Neural cell (in vitro differentiated cells): Measurements from ENCODE around the gene USP26.

Experiments used
- CTCF ChIP-seq: fragments of 450-650 bp; IDR thresholded peaks from 2 replicates; pipeline ENCODE4 v1.5.1; 2014; ENCODE audit warnings: antibody characterized with exemption, mild to moderate bottlenecking, moderate library complexity; ENCODE audit not compliant: poor library complexity, severe bottlenecking
- EP300 ChIP-seq: fragments of 450-650 bp; conservative IDR thresholded peaks from 2 replicates; pipeline ENCODE4 v1.6.1; 2014; ENCODE audit warnings: antibody characterized with exemption, mild to moderate bottlenecking, moderate library complexity; ENCODE audit not compliant: poor library complexity, severe bottlenecking
- EZH2 ChIP-seq: fragments of 200-600, 300-800 bp; shearing (Covaris generic), sonication (generic); IDR thresholded peaks from 2 replicates; pipeline ENCODE4 v1.6.1; 2014; ENCODE audit warnings: antibody characterized with exemption, low read length, borderline replicate concordance, mild to moderate bottlenecking; ENCODE audit not compliant: insufficient read depth, poor library complexity, severe bottlenecking
- MXI1 ChIP-seq: fragments of 450-650 bp; conservative IDR thresholded peaks from 2 replicates; pipeline ENCODE4 v1.6.1; 2014; ENCODE audit warnings: antibody characterized with exemption, mild to moderate bottlenecking; ENCODE audit not compliant: poor library complexity, severe bottlenecking
- POLR2AphosphoS5 ChIP-seq: IDR thresholded peaks from 2 replicates; pipeline ENCODE4 v1.6.1; 2012
- RAD21 ChIP-seq: fragments of 450-650 bp; conservative IDR thresholded peaks from 2 replicates; pipeline ENCODE4 v1.6.1; 2014; ENCODE audit warnings: antibody characterized with exemption, mild to moderate bottlenecking, moderate library complexity
- REST ChIP-seq: IDR thresholded peaks from 2 replicates; pipeline ENCODE4 v1.6.1; 2012; ENCODE audit warnings: borderline replicate concordance
- SMC3 ChIP-seq: fragments of 450-650 bp; conservative IDR thresholded peaks from 2 replicates; pipeline ENCODE4 v1.6.1; 2014; ENCODE audit warnings: antibody characterized with exemption, mild to moderate bottlenecking, moderate library complexity; ENCODE audit not compliant: poor library complexity
- TAF1 ChIP-seq: IDR thresholded peaks from 2 replicates; pipeline ENCODE4 v1.6.1; 2012; ENCODE audit warnings: low read depth

- TF ChIP-seq POLR2AphosphoS5 = no peak
- TF ChIP-seq CTCF = no peak
- no peak for TF ChIP-seq EZH2
- TF ChIP-seq EP300 = no peak
- no peak for TF ChIP-seq RAD21
- TF ChIP-seq MXI1 = no peak
- no peak for TF ChIP-seq REST
- no peak for TF ChIP-seq SMC3
- TF ChIP-seq TAF1 = no peak
Measured at GRCh38 chrX:133007458-133007857, 89.5 kb downstream of the USP26 start.
